HEK293T (cell line): Measurements from ENCODE around the gene NDUFAF4.

ENCODE experiments used
- CTBP1 ChIP-seq: fragments of 450-650 bp; IDR thresholded peaks from 2 replicates; pipeline ENCODE4 v1.6.1; 2016; ENCODE audit warnings: borderline replicate concordance
- FOXK2 ChIP-seq: fragments of 450-650 bp; IDR thresholded peaks from 2 replicates; pipeline ENCODE4 v1.6.1; 2016; ENCODE audit warnings: mild to moderate bottlenecking
- FOXM1 ChIP-seq: fragments of 450-650 bp; IDR thresholded peaks from 2 replicates; pipeline ENCODE4 v1.6.1; 2017; ENCODE audit warnings: mild to moderate bottlenecking, borderline replicate concordance
- NFRKB ChIP-seq: fragments of 450-650 bp; IDR thresholded peaks from 2 replicates; pipeline ENCODE4 v1.6.1; 2016; ENCODE audit warnings: mild to moderate bottlenecking, moderate library complexity
- SP1 ChIP-seq: fragments of 450-650 bp; IDR thresholded peaks from 2 replicates; pipeline ENCODE4 v1.6.1; 2017

DNA sequence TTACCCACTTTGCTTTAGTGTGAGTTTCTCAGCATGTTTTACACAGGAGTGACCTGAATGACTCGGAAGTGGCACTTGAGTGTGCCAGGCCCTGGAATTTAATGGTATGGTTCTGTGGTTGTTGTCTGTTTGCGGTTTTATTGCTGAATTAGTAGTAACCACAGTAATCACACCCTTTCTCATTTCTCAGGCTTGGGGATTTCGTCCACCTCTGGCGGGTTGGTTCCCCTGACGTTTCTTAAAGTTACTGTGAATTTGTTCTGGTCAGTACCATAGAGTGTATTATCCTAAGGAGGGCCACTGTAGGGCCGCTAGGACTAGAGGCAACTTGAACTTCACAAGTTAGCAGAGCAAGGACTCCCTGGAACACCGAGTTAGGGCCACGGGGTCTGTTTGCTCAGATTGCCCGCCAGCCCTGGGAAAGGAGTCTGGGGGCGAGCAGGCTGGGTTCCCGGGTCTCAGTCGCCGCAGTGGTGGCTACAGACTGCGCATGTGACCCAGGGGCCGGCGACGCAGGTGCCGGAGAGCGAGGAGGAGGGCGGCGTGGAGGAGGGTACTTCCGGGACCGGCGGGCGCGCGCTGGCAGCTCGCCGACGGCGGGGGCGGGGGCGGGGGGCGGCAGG lies 26.3 kb upstream of the NDUFAF4 start:
- TF ChIP-seq NFRKB = no peak
- TF ChIP-seq FOXM1 = no peak
- TF ChIP-seq FOXK2 = no peak
- no peak for TF ChIP-seq SP1
- no peak for TF ChIP-seq CTBP1
